GM23338 (cell line): Measurements from ENCODE around the gene S100A7A. TPM values are rescaled to one million over a fixed set of nuclear protein-coding genes. Genes with fewer than 3 reads are reported as not detected.

Experiments
- ATAC-seq: fragments of 200-7000 bp; cut with Tn5 transposase; 3 replicates; pipeline ENCODE4 v1.9.1; 2020
- DNase-seq: peaks from one replicate; pipeline ENCODE4 v3.0.0-alpha.2; 2015; ENCODE audit warnings: low spot score
- H2AFZ ChIP-seq: fragments of 200-600 bp; sonication (generic); 2 replicates; pipeline ENCODE4 v1.8.0; 2016; ENCODE audit warnings: antibody characterized with exemption, mild to moderate bottlenecking, moderate library complexity
- H3F3A ChIP-seq: fragments of 200-600 bp; sonication (generic); replicated peaks from 2 replicates; pipeline ENCODE4 v1.8.0; 2017; ENCODE audit warnings: antibody characterized with exemption, mixed run types, low read depth
- H3K27ac ChIP-seq: fragments of 200-600 bp; sonication (generic); 2 replicates; pipeline ENCODE4 v1.6.1; 2016; ENCODE audit warnings: low read depth
- H3K27me3 ChIP-seq: fragments of 200-600 bp; sonication (generic); 2 replicates; pipeline ENCODE4 v1.8.0; 2016; ENCODE audit warnings: mild to moderate bottlenecking, mixed run types, moderate library complexity; ENCODE audit not compliant: insufficient read depth
- H3K36me3 ChIP-seq: fragments of 200-600 bp; sonication (generic); 2 replicates; pipeline ENCODE4 v1.8.0; 2016; ENCODE audit warnings: mild to moderate bottlenecking; ENCODE audit not compliant: insufficient read depth
- H3K4me1 ChIP-seq: fragments of 200-600 bp; sonication (generic); 2 replicates; pipeline ENCODE4 v1.8.0; 2016; ENCODE audit warnings: mild to moderate bottlenecking, moderate library complexity; ENCODE audit not compliant: insufficient read depth
- H3K4me2 ChIP-seq: fragments of 200-600 bp; sonication (generic); 2 replicates; pipeline ENCODE4 v1.7.1; 2017; ENCODE audit warnings: mixed run types
- H3K4me3 ChIP-seq: fragments of 200-600 bp; sonication (generic); 2 replicates; pipeline ENCODE4 v1.6.1; 2016; ENCODE audit warnings: mixed run types
- H3K79me2 ChIP-seq: fragments of 200-600 bp; sonication (generic); replicated peaks from 2 replicates; pipeline ENCODE4 v1.8.0; 2017; ENCODE audit warnings: mild to moderate bottlenecking; ENCODE audit not compliant: insufficient read depth
- H3K9me2 ChIP-seq: fragments of 200-600 bp; sonication (generic); 2 replicates; pipeline ENCODE4 v1.8.0; 2017; ENCODE audit not compliant: insufficient read depth
- H4K20me1 ChIP-seq: fragments of 200-600 bp; sonication (generic); replicated peaks from 2 replicates; pipeline ENCODE4 v1.8.0; 2017; ENCODE audit warnings: mild to moderate bottlenecking; ENCODE audit not compliant: insufficient read depth
- H3K27ac Mint-ChIP-seq: 2 replicates; pipeline ENCODE4 v1.8.0; 2020; ENCODE audit warnings: inconsistent platforms, mild to moderate bottlenecking, moderate library complexity, mixed read lengths
- H3K27me3 Mint-ChIP-seq: 3 replicates; pipeline ENCODE4 v1.8.0; 2022; ENCODE audit warnings: low read depth, mild to moderate bottlenecking, moderate library complexity, mixed read lengths, inconsistent platforms; ENCODE audit not compliant: insufficient read depth, poor library complexity
- H3K36me3 Mint-ChIP-seq: 3 replicates; pipeline ENCODE4 v1.8.0; 2021; ENCODE audit warnings: low read depth, mild to moderate bottlenecking, inconsistent platforms, moderate library complexity, mixed read lengths
- H3K4me1 Mint-ChIP-seq: 3 replicates; pipeline ENCODE4 v1.8.0; 2020; ENCODE audit warnings: mild to moderate bottlenecking, inconsistent platforms, mixed read lengths
- H3K4me3 Mint-ChIP-seq: 3 replicates; pipeline ENCODE4 v1.8.0; 2021; ENCODE audit warnings: moderate library complexity, mild to moderate bottlenecking, inconsistent platforms, mixed read lengths
- H3K9me3 Mint-ChIP-seq: 3 replicates; pipeline ENCODE4 v1.8.0; 2020; ENCODE audit warnings: moderate library complexity, mild to moderate bottlenecking, inconsistent platforms, mixed read lengths
- CREB1 ChIP-seq: fragments of 250-450 bp; sonication (Bioruptor Pico); IDR thresholded peaks from 2 replicates; pipeline ENCODE4 v1.5.0; 2020; ENCODE audit warnings: low read depth, mild to moderate bottlenecking, moderate library complexity
- EZH2 ChIP-seq: fragments of 200-600 bp; sonication (generic); IDR thresholded peaks from one replicate; pipeline ENCODE4 v1.8.0; 2017; ENCODE audit warnings: antibody characterized with exemption, mild to moderate bottlenecking, low read depth; ENCODE audit not compliant: unreplicated experiment
- EZH2phosphoT487 ChIP-seq: fragments of 200-600 bp; sonication (generic); IDR thresholded peaks from one replicate; pipeline ENCODE4 v1.8.1; 2018; ENCODE audit warnings: antibody characterized with exemption; ENCODE audit not compliant: unreplicated experiment
- JUNB ChIP-seq: IDR thresholded peaks from one replicate; pipeline ENCODE4 v1.6.1; 2016; ENCODE audit warnings: antibody characterized with exemption; ENCODE audit not compliant: unreplicated experiment
- POLR2AphosphoS5 ChIP-seq: IDR thresholded peaks from 2 replicates; pipeline ENCODE4 v1.6.1; 2016; ENCODE audit warnings: antibody characterized with exemption, low read depth
- STAT1 ChIP-seq: IDR thresholded peaks from one replicate; pipeline ENCODE4 v1.6.1; 2016; ENCODE audit warnings: antibody characterized with exemption; ENCODE audit not compliant: unreplicated experiment
- ZNF331 ChIP-seq: fragments of 250-450 bp; sonication (Bioruptor Pico); IDR thresholded peaks from 2 replicates; pipeline ENCODE4 v1.5.0; 2020; ENCODE audit warnings: low read depth, mild to moderate bottlenecking, moderate library complexity
- polyA plus RNA-seq: library from polyadenylated mRNA; unstranded; fragments of >200 nt; fragmentation: Nextera tagmentation; extraction: Ambion mirVana; gene quantifications from 2 replicates; pipeline ENCODE4 v1.2.1, GENCODE V29; 2016
- total RNA-seq: library from RNA; depleted of rRNA; stranded (reverse); fragments of >200 nt; shearing (Covaris generic); gene quantifications from 2 replicates; pipeline ENCODE4 v1.2.3, GENCODE V29; 2014
- TF ChIP-seq, protein P1 (sequence below): fragments of 250-450 bp; sonication (Bioruptor Pico); IDR thresholded peaks from 2 replicates; pipeline ENCODE4 v1.5.0; 2020; ENCODE audit warnings: mild to moderate bottlenecking, moderate library complexity

Gene S100A7A
- total and polyA plus RNA-seq, 2 experiments from 2014 or later = not detected

DNA sequence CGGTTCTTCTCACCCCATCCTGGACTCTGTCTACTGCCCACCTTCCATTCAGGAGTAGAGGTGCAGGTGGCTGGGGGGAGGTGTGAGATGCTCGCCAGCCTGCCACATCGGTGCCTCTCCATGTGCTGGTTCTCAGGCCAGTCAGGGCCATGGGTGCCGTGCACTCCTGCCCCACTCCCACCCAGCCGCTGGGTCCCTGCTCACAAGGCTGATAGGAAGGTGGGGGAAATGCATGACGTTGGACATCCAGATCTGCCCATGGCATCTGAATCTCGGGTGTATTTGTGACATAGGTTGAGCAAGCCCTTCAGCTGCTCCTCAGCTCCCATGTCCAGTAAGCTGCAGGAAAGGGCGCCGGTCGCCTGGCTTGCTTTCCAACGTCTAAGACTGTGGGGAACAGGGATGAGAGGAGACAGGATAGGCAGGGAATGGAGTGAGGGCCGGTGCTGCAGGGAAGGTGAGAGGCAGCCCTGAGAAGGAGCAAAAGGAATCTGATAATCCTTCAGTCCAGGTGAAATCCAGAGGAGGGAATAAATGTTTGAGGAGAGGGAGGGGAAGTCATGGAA lies 11.8 kb downstream of the S100A7A start:
- peaks cover 5% of the 10 kb centered on the region for H3K27me3 Mint-ChIP-seq
- H3K27me3 ChIP-seq = no peaks in the 10 kb centered on the region
- no peaks in the 10 kb centered on the region; the same call in 2 of the 3 replicates for H3K9me3 Mint-ChIP-seq
- H3K9me2 ChIP-seq = no peaks in the 10 kb centered on the region
- no peaks in the 10 kb centered on the region for H3K36me3 ChIP-seq
- no peak overlapping the region for H2AFZ ChIP-seq
- no peaks in the 10 kb centered on the region for H3F3A ChIP-seq
- H4K20me1 ChIP-seq = no peaks in the 10 kb centered on the region
- no peaks in the 10 kb centered on the region; the same call in 2 of the 3 replicates for H3K4me1 Mint-ChIP-seq
- H3K79me2 ChIP-seq = no peaks in the 10 kb centered on the region
- H3K4me1 ChIP-seq = no peaks in the 10 kb centered on the region
- H3K4me3 ChIP-seq = no peak overlapping the region
- H3K4me3 Mint-ChIP-seq = no peak overlapping the region
- no peaks in the 10 kb centered on the region for H3K36me3 Mint-ChIP-seq
- no peak overlapping the region for H3K4me2 ChIP-seq
- no peak for DNase-seq
- TF ChIP-seq EZH2 (no peak), EZH2phosphoT487 (no peak), ZNF331 (CRISPR knock-in tag) (no peak), STAT1 (no peak), POLR2AphosphoS5 (no peak), JUNB (no peak), CREB1 (CRISPR knock-in tag) (no peak)
- TF ChIP-seq, protein P1, sequence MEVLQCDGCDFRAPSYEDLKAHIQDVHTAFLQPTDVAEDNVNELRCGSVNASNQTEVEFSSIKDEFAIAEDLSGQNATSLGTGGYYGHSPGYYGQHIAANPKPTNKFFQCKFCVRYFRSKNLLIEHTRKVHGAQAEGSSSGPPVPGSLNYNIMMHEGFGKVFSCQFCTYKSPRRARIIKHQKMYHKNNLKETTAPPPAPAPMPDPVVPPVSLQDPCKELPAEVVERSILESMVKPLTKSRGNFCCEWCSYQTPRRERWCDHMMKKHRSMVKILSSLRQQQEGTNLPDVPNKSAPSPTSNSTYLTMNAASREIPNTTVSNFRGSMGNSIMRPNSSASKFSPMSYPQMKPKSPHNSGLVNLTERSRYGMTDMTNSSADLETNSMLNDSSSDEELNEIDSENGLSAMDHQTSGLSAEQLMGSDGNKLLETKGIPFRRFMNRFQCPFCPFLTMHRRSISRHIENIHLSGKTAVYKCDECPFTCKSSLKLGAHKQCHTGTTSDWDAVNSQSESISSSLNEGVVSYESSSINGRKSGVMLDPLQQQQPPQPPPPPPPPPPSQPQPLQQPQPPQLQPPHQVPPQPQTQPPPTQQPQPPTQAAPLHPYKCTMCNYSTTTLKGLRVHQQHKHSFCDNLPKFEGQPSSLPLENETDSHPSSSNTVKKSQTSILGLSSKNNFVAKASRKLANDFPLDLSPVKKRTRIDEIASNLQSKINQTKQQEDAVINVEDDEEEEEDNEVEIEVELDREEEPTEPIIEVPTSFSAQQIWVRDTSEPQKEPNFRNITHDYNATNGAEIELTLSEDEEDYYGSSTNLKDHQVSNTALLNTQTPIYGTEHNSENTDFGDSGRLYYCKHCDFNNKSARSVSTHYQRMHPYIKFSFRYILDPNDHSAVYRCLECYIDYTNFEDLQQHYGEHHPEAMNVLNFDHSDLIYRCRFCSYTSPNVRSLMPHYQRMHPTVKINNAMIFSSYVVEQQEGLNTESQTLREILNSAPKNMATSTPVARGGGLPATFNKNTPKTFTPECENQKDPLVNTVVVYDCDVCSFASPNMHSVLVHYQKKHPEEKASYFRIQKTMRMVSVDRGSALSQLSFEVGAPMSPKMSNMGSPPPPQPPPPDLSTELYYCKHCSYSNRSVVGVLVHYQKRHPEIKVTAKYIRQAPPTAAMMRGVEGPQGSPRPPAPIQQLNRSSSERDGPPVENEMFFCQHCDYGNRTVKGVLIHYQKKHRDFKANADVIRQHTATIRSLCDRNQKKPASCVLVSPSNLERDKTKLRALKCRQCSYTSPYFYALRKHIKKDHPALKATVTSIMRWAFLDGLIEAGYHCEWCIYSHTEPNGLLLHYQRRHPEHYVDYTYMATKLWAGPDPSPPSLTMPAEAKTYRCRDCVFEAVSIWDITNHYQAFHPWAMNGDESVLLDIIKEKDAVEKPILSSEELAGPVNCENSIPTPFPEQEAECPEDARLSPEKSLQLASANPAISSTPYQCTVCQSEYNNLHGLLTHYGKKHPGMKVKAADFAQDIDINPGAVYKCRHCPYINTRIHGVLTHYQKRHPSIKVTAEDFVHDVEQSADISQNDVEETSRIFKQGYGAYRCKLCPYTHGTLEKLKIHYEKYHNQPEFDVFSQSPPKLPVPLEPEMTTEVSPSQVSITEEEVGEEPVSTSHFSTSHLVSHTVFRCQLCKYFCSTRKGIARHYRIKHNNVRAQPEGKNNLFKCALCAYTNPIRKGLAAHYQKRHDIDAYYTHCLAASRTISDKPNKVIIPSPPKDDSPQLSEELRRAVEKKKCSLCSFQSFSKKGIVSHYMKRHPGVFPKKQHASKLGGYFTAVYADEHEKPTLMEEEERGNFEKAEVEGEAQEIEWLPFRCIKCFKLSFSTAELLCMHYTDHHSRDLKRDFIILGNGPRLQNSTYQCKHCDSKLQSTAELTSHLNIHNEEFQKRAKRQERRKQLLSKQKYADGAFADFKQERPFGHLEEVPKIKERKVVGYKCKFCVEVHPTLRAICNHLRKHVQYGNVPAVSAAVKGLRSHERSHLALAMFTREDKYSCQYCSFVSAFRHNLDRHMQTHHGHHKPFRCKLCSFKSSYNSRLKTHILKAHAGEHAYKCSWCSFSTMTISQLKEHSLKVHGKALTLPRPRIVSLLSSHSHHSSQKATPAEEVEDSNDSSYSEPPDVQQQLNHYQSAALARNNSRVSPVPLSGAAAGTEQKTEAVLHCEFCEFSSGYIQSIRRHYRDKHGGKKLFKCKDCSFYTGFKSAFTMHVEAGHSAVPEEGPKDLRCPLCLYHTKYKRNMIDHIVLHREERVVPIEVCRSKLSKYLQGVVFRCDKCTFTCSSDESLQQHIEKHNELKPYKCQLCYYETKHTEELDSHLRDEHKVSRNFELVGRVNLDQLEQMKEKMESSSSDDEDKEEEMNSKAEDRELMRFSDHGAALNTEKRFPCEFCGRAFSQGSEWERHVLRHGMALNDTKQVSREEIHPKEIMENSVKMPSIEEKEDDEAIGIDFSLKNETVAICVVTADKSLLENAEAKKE (CRISPR knock-in tag) = no peak
- no peak overlapping the region for H3K27ac Mint-ChIP-seq
- no peak for ATAC-seq
- no peak overlapping the region for H3K27ac ChIP-seq
